Epithelial cell of prostate (primary cell): ENCODE data around the gene ABCC8.

Source experiments
- DNase-seq: peaks from one replicate; pipeline ENCODE4 v3.0.0-alpha.2; 2011; ENCODE audit warnings: low read depth, low spot score
- H3K27ac ChIP-seq: fragments of 450-650 bp; 2 replicates; pipeline ENCODE4 v1.5.1; 2017; ENCODE audit warnings: mild to moderate bottlenecking

ABCC8 gene

DNA sequence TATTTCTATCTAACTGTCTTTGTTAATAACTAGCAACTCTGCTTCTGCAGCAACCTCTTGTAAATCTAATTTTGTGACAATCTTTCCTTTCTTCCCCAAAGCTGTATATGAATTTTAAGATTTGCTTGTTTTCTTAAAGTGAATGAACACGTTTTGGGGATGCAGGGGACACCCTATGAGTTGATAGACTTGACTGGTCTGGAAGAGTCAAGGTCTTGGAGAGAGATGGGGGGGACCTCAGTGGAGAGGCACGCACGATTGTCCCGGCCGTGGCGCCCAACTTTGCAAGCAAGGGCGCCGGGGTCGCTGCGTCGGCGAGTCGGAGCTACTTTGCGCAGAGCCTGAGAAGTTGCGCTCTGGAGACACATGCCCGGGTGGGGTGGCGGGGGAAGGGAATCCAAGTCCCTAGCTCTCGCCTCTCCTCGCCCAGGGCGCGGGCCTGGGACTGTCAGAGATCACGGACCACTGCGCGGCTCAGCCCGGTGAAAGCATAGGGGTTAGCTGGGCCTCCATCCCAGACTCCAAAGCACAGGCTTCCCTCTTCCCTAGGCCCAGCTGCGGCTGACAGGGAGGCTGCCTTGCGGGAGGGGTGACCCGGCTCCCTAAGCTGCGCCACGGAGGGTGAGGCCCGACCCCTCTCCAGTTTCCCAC lies 854 bp downstream of the ABCC8 start:
- no peak for DNase-seq

DNA sequence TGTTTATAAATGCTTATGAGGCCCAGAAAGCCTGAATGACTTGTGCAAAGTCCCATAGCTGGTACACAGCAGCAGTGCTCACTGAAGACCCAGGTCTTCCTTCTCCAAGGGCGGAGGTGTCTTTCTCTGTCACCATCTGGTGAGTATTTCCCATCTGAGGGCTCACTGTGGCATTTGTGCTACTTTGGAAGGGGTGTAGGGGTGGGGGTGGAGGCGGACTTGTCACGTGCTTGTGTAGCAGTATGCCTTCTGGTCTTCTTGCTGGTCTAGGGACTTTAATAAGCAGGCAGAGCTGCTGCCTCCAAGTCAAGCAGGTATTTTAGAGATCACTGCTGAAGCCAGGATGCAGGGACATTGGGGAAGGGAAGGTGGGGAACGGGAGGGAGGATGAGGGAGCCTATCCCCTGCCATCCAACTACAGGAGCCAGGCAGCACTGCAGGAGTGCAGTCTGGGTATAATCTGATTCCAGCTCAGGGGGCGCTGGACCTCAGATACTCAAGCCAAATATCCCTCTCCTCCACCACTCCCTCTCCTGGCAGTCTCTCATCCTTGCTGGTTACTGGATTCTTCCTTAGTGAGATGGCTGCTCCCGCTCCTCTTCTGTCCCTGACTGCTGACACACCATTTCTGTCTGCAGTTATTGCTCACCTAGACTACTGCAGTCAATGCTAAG lies 3.4 kb downstream of the ABCC8 start:
- no peak for DNase-seq
- no peak overlapping the region for H3K27ac ChIP-seq

More for the DNA sequence above, 854 bp downstream of the ABCC8 start:
- H3K27ac ChIP-seq, result no peak overlapping the region

DNA sequence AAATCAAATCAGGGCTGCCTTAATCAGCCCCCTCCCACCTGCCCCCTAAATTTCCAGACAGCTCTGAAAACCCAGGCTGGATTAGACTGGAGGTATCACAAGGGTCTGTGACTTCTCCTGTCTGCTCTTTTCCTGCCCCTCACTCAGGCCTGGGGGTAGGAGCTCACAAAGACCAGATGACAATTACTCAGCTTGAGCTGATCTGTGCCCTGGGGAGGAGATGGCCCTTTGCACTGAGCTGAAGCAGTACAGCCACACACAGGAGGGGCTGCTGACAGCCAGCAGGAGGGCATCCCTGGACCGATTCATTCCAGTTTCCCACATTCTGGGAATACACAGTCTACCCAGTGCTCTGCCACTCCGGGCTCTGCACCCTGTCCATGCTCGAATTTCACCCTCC lies 4.2 kb downstream of the ABCC8 start:
- DNase-seq, result no peak
- H3K27ac ChIP-seq, result no peak overlapping the region

DNA sequence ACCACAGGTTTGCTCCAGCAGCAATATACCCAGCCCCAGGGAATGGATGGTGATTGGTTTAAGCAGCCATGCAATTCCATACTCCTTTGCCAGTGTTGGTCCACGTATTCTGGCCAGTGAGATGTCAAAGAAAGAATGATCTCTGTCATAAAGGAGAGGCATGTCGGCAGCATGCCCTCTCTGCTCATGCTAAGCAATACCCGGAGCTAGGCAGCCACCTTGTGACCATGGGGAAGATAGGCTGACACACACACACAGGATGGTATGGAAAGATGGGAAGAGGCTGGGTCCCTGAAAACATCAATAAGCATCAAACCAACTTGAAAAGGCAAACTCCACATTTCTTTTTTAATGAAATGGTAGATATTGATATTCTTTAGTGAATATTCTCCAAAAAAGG lies 5.1 kb downstream of the ABCC8 start:
- no peak for DNase-seq
- no peak overlapping the region for H3K27ac ChIP-seq

DNA sequence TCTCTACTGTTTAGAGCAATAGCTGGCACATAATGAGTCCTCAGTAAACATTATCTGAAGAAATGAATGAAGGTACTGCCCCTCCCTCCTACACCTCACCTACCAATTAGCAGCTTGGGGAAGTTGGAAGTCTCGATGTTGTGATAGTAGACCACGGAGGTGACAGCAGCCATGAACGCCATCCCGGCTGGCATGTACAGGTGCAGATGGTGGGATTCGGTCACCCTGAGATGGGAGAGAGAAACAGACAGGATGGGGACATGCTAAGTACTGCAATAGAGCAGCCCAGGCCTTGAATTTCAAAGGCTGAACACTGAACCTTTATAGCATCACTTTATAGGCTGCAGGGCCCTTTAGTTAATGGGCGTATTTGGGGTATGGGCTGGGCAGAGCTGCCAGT lies 6.6 kb downstream of the ABCC8 start:
- no peak overlapping the region for H3K27ac ChIP-seq
- no peak for DNase-seq

DNA sequence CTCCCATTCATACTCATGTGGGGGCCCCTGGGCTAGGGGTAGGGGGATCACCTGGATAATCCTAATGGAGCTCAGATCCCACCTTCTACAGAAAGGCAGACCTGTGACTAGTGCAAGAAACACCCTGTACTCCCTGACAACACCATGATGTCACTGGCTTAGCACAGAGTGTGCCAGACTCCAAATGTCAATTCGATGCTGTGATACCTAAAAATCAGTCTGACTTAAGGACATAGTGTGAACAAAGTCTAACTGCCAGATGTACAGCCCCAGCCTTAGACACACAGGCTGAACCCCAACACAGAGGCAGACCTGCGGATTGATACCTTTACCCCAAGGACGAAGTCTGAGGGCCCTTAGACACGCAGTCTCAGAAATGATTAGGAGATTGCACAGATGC lies 8.5 kb downstream of the ABCC8 start:
- H3K27ac ChIP-seq, result no peak overlapping the region
- no peak for DNase-seq

DNA sequence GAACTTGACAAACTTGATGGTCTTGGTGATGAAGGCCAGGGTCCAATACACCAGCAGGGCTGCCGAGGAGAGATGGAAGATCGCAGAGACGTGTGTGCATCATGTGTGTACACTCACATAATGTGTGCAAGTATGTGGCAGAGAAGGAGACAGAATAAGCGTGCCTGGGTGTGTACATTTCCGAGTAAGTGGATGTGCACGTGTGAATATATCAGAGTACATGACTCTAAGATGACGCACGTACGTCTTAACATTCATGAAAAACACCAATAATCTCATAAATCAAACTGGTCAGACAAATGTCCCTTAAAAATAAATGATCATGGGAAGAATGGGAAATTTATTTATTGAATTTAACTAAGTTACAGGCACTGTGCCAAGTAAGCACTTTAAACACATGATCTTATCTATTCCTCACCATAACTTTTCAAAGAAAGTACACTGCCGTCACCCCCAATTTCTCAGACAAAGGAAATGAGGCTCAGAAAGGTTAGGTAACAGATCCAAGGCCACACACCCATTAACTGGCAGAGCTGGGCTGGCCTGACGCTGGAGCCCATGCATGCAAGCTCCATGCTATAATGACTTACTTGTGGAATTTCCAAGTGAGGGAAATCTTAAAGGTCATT lies 13.0 kb downstream of the ABCC8 start:
- no peak for DNase-seq
- H3K27ac ChIP-seq, result no peak overlapping the region

DNA sequence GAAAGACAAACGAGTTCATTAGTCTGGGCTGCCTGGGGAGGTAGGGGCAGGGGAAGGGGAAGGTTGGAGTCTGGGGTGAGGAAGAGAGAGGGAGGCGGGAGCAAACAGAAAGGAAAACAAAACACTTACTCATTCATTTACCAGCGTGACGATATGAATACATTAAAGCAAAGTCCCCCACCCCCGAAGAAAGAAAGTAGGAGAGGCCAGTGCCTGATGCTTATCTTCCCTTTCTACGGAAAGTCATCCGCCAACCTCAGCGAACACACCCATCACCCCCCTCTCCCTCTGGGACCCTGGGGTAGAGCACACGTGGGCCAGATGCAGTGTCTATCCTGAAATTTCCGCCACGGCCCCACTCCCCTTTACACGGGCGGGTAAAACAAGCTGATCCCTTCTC lies 13.7 kb downstream of the ABCC8 start:
- no peak overlapping the region for H3K27ac ChIP-seq
- no peak for DNase-seq

DNA sequence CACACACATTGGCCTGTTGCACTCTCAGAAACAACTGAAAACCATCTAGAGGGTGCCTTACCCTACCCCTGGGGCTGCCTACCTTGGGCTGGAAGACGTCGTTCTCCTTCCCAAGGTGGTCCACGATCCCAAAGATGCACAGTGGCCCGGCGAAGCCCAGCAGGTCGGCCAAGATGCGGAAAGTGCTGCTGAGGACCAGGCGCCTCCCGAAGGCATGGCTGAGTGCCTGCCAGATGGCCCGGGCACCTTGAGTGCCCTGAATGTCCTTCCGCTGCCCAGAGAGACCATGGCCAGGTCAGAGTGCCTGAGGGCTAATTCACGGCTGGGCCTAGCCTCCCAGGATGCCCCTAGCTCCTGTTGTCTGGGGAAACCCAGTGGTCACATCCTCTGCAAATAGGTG lies 16.2 kb downstream of the ABCC8 start:
- no peak overlapping the region for H3K27ac ChIP-seq

DNA sequence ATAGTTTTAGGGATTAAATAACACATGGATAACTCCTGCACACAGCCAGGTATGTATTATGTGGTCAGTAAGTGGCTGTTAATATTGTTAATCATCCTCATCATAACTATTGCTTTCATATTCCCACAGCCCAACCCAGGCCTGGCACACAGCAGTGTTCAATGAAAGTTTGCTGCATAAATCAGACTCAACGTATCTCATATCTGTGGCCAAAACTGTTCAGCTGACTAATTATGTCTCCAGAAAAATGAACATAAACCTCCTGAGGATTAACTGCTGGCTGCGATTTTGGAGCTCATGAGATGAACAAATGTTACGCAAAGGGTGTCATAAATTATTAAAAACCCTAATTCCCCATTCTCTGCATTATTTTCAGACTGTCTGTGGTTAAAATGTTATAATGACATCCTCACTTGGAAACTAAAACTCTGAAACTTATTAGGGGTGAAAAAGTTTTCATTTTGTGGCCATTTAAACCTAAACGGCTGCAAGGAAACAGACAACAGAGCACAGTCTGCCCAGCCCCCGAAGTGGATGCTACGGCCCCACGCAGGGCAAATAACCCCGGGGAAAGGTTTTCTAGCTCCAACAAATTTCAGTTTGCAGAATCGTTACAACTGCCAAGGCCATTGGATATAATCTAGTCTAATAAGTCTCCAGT lies 17.3 kb downstream of the ABCC8 start:
- no peak for DNase-seq
- no peak overlapping the region for H3K27ac ChIP-seq

More for the DNA sequence above, 16.2 kb downstream of the ABCC8 start:
- DNase-seq, result no peak

DNA sequence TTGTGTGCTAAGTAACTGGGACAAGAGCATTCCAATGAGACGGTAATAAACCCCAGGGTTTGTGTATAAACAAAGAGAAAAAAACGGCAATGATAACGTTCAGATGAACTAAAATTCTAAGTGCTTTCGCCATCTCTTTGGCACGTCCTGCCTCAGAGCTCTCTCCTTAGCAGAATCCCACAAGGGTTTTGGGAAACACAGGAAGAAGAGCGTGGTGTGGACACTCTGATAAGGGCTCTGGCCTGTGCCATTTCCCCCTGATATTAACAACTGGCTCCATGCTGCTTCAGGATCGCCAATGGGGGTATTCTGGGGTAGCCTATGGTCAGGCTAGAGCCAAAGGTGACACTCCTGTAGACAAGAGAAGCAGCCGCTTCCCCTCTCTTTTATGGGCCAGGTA lies 18.4 kb downstream of the ABCC8 start:
- H3K27ac ChIP-seq, result no peak overlapping the region
- no peak for DNase-seq

DNA sequence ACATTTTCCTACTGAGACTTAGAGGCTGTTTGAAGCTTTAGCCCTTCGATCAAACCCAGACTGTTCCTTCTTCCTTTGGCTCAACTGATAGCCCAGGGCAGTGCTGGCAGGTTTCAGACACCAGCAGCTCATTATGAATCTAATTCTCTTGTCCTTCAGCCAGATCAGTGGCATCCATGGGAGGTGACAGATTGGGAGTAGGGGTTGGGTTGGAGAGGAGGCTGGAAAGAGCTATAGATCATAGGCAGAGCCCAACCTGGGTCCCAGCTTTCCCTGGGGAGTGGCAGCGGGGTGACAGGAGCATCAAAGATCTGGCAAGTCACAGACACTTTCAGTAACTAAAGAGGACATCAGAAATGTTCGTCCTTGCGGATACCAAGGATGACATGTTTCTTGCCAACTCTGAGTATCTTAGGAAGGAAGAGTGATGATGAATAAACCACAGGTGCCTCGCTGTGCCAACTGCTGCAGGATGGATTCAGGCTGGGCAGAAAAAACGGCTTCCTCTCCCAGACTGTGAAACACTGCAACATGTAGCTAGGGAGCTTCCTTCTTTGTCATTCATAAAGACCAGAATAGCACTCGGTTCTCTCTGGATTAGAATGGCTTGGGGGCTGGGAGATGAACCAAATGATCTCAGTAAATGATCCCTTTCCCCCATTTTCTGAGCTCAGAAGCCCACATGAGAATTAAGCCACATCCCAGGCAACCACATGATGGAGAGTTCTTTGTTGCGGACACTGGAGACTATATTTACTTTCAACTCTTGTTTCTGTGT lies 19.1 kb downstream of the ABCC8 start:
- DNase-seq, result no peak
- no peak overlapping the region for H3K27ac ChIP-seq

DNA sequence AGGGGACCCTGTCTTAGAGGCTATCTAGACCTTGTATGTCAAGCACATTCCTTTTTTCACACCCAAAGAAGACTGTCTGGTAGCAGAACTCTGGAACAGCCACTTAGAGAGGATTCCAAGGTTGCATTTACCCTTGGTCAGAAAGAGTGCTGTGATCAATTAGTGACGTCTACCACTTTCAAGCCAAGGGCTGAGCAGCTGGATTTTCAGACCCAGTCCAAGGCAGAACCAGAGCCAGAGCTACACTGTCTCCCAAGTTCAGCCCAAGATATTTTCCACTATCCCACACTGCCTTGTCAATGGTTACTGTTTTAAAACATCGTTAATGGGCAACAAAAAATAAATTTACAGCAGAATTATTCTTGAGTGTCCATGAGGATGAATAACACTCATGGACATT lies 24.0 kb downstream of the ABCC8 start:
- no peak for DNase-seq
- H3K27ac ChIP-seq, result no peak overlapping the region

DNA sequence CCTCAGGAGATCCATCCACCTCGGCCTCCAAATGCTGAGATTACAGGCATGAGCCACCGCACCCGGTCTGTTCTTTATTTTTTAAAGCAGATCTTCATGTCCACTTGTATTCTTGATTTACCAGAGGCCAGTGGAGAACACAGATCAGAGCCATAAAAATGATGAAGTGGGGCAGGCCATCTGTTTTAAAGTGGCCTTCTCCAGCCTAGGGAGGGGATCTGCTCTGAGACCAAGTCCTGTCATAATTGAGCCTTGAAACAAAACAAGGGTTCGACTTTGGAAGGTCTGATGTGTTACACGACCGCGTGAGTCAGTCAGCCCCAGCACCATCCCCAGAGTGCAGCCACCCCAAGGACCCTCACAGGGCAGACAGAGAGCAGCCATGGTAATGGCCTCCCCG lies 27.5 kb downstream of the ABCC8 start:
- H3K27ac ChIP-seq, result no peak overlapping the region
- DNase-seq, result no peak

DNA sequence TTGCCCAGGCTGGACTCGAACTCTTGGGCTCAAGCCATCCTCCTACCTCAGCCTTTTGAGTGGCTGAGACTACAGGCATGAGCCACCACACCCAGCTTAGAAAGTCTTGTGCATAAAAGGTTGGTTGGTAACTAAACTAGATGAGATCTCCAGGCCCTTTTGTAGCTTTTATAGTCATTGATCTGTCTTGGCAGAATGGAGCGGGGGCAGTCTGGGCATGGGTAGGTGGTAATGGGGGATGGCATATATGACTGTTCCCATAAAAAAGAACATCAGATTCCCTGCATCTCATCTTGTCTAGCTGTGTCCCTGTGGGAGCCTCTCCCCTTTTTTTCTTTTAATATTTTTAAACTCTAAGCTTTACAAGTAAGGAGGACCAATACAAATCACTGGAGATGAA lies 30.2 kb downstream of the ABCC8 start:
- H3K27ac ChIP-seq, result no peak overlapping the region
- DNase-seq, result no peak

DNA sequence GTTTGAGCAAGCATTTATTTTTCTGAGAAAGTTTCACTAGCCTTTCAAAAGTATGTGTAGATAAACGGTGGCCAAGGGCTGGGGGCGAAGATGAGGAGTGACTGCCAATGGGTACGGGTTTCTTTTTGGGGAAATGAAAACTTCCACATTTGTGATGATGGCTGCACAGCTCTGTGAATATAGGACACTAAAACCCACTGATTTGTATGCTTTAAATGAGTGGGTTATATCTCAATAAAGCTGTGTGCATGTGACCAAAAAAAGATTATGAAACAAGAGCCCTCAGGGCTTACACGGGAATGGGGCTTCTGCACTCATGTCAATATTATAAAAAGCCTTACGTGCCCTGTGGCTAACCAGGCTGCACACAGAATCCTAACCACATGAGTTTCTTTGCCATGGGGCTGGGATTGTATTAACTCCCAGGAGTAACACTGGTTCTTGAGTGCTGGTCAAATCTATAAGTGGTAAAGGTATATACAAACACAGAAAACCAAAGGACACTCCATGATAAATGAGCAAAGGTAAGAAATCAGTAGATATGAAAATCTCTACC lies 31.3 kb downstream of the ABCC8 start:
- DNase-seq, result no peak
- no peak overlapping the region for H3K27ac ChIP-seq

DNA sequence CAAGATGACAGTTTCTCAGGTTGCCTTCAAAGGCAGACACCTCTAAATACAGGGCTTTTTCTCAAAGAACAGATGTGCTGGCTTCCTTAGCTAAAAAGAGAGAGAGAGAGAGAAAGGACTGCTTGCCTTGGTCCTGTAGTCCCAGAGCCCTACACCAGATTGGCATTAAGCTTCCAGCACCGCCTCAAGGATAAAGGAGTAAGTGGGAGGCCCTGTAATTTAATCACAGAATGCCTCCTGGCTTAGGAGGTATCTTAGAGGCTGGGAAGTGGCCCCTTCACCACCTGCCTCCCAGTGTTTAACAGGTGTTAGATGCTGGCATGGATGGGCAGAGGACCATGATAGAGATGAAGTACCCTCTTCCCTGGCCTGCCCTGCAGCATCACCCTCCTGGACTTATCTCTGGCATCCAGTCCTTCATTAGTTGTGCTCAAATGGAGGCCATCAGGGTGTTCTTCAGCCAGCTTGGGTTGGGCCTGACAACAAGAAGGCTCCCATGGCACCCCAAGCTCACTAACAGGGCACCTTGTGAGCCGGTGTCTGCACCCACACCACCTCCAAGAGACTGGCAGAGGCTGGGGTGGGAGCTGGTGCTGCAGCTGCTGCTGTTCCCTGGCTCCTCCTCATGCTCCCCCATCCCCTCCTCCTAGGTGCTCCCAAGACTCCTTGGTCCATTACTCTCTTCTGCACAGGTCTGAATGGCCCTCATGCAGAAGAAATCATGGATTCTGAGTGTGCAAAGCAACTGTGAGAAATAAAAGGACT lies 32.5 kb downstream of the ABCC8 start:
- no peak overlapping the region for H3K27ac ChIP-seq
- DNase-seq, result no peak

DNA sequence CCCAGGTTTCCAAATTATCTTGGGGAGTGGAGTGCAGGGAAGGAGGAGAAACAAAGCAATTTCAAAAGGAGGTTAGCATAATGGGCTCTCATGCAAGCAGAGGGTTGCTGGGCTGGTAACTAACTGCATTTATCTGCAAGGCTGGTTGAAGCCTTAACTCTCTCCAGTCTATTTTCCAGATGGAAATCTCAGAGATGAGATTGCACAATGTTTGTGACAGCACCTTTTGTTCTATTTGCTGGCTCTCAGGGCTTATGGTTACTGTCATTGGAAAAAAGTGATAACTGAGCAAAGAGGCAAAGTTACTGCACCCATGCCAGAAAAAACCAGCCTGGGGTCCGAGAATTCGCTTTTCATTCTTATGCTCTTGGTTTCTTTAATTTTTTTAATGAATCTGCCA lies 33.2 kb downstream of the ABCC8 start:
- DNase-seq, result no peak
- H3K27ac ChIP-seq, result no peak overlapping the region

DNA sequence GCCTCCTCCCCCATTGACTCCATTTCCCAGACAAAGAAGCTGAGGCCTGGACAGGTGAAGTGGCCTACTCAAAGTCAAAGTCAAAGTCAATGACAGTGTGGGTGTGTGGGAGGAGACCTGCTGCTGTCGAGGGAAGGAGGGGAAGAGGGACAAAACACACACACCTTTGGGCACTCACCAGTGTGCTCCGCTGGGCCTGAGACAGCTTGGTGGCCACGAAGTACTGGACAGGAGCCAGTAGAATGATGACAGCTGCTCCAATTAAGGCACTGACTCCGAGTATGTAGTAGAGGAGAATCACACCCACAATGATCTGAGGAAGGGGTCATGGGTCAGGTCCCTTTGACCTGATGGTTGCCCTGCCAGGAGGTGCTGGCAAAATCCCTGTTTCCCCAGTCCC lies 33.6 kb downstream of the ABCC8 start:
- no peak overlapping the region for H3K27ac ChIP-seq
- DNase-seq, result no peak
